Activated T-cell treated with anti-CD3 and anti-CD28 coated beads, Interleukin-2, amount 50 U/mL, for 4 hours (primary cell): ENCODE results near the gene MACROD2. TPM values are rescaled to one million over a fixed set of nuclear protein-coding genes. Genes with fewer than 3 reads are reported as not detected.
"Not testable (repeated sequence)": the region's sequence is repeated elsewhere in the genome, so short reads cannot be mapped to it uniquely, and the experiment has no call there.

ENCODE experiments used
- ATAC-seq, 2 donors: fragments of 200-7000 bp; cut with Tn5 transposase; one replicate each; pipeline ENCODE4 v1.10.0; 2021
- DNase-seq: peaks from one replicate; pipeline ENCODE4 v3.0.0-alpha.2; 2020
- H3K27me3 Mint-ChIP-seq: one replicate; pipeline ENCODE4 v1.8.0; 2021; ENCODE audit warnings: low read depth, mixed read lengths
- H3K36me3 Mint-ChIP-seq: one replicate; pipeline ENCODE4 v1.8.0; 2022; ENCODE audit warnings: mixed read lengths; ENCODE audit not compliant: insufficient read depth
- H3K4me1 Mint-ChIP-seq: one replicate; pipeline ENCODE4 v1.8.0; 2021; ENCODE audit warnings: low read depth, mixed read lengths
- H3K4me3 Mint-ChIP-seq: one replicate; pipeline ENCODE4 v1.8.0; 2021; ENCODE audit warnings: mild to moderate bottlenecking, moderate library complexity, mixed read lengths
- H3K9me3 Mint-ChIP-seq: one replicate; pipeline ENCODE4 v1.8.0; 2021; ENCODE audit warnings: mixed read lengths
- total RNA-seq, 3 donors: library from RNA; stranded (reverse); gene quantifications; one replicate each; pipeline ENCODE4 v1.2.1, GENCODE V29; 2021

MACROD2 gene
- total RNA-seq, 3 donors from 2014 or later = 0.10 TPM; not detected in 2

DNA sequence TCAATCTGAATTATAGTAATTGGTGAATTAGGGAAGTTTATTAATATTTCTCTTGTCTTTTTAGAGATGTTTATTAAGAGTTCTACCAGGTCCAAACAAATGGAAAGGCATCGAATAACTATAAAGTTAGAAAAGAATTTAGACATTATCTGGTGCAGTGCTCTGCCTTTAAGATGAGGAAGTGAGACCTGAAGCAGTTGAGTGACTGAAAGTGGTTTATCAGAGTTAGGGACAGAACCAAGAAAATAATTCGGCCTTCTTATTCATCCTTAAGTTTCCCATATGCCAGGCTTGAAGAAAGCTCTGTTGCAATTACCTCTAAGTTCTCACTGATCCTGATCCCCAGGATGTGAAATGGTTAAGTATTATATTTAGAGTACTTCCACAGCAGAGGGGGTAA lies 436.3 kb downstream of the MACROD2 start:
- Mint-ChIP-seq H3K4me1 (no peaks in the 10 kb centered on the region), H3K9me3 (peaks cover 22% of the 10 kb centered on the region), H3K27me3 (no peaks in the 10 kb centered on the region), H3K36me3 (no peaks in the 10 kb centered on the region), H3K4me3 (no peak overlapping the region)
- DNase-seq (no peak), ATAC-seq (no peak)

DNA sequence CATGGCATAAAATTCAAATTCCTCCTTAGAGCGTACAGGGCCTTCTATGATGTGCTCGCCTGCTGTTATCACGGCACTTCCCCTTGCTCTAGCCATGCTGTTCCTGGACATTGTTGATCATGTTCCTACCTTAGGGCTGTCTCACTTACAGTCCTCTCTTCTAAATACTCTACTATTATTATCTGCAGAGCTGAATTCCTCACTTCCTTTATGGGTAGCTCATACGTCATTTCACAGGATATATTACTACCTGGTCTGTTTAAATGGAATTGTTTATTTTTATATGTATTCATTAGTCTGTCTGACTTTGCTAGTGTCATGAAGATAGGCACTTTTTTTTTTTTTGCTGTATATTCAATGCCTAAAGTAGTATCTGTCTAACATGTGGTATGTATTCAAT lies 436.8 kb downstream of the MACROD2 start:
- ATAC-seq (no peak), DNase-seq (no peak)
- H3K4me1 Mint-ChIP-seq = no peaks in the 10 kb centered on the region
- H3K9me3 Mint-ChIP-seq = peaks cover 23% of the 10 kb centered on the region
- H3K36me3 Mint-ChIP-seq = no peaks in the 10 kb centered on the region
- H3K4me3 Mint-ChIP-seq = no peak overlapping the region
- no peaks in the 10 kb centered on the region for H3K27me3 Mint-ChIP-seq

DNA sequence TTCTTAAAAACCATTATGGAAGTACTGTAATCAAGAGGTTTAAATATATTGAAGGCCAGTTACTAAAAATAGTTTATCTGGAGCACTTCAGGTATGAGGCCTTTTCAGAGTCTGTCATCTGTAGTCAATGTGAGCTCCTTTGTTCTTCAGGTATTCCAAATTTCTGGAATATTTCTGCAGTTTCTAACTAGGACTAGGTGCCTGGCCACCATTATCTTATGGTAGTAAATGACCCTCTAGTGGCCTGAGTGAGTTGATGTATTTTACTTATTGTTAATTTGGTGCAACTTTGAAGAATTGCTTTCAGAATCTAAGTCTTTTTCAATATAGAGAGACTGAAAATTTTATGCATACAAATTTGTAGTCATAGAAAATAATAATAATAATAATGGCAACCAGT lies 437.3 kb downstream of the MACROD2 start:
- H3K27me3 Mint-ChIP-seq = no peaks in the 10 kb centered on the region
- peaks cover 22% of the 10 kb centered on the region for H3K9me3 Mint-ChIP-seq
- H3K4me1 Mint-ChIP-seq = no peaks in the 10 kb centered on the region
- H3K4me3 Mint-ChIP-seq = no peak overlapping the region
- DNase-seq (no peak), ATAC-seq (no peak)
- no peaks in the 10 kb centered on the region for H3K36me3 Mint-ChIP-seq

DNA sequence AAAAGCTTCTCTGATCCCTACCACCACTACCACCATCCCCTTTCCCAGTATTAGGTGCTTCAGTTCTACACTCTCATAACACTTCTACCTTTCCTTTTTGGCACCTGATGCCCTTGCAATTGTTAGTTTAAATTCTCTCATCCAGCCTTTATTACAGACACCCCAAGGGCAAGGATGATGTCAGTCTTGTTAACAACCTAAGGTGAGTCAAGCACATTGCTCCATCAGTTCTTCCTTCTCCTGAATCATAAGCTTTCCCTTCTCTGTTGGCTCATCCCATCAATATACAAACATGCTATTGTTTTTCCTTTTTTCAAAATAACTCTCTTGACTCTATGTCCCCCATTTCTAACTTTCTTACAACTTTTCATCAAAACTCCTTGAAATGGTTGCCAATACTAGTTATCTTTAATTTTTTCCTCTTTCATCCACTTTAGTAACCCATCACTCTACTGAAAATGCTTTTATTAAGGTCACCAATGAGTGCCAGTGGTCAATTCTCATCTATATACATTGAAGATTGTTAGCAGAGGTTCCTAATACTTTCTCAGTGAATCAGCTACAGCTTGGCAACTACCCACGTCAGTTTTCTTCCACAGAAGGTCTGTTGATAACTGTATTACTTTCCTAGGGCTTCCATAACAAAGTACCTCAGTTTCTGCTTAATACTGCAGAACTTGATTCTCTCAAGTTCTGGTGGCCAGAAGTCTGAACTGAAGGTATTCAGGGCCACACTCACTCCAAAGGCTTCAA lies 439.2 kb downstream of the MACROD2 start:
- Mint-ChIP-seq H3K36me3 (no peaks in the 10 kb centered on the region), H3K9me3 (peaks cover 33% of the 10 kb centered on the region), H3K4me3 (no peak overlapping the region), H3K4me1 (no peaks in the 10 kb centered on the region), H3K27me3 (no peaks in the 10 kb centered on the region)
- DNase-seq (no peak), ATAC-seq (no peak)

DNA sequence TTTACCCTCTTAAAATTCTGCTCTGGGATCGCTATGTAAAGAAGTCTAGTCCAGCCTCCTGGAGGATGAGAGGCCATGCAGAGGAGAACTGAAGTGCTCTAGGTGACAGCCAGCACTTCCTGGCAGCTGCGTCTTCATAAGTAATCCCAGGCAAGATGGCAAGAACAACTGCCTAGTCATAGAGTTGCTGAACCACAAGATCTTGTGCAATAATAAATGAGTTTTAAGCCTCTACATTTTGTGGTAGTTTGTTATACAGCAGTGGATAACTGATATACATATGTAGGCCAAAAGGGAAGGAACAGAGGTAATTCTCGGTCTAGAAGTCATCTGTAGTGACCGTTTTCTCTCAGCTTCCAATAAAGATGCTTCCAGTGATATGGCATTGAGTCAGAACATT lies 445.9 kb downstream of the MACROD2 start:
- peaks cover 26% of the 10 kb centered on the region for H3K9me3 Mint-ChIP-seq
- no peak for DNase-seq
- H3K36me3 Mint-ChIP-seq = no peaks in the 10 kb centered on the region
- no peak overlapping the region for H3K4me3 Mint-ChIP-seq
- H3K27me3 Mint-ChIP-seq = no peaks in the 10 kb centered on the region
- no peaks in the 10 kb centered on the region for H3K4me1 Mint-ChIP-seq
- no peak for ATAC-seq

DNA sequence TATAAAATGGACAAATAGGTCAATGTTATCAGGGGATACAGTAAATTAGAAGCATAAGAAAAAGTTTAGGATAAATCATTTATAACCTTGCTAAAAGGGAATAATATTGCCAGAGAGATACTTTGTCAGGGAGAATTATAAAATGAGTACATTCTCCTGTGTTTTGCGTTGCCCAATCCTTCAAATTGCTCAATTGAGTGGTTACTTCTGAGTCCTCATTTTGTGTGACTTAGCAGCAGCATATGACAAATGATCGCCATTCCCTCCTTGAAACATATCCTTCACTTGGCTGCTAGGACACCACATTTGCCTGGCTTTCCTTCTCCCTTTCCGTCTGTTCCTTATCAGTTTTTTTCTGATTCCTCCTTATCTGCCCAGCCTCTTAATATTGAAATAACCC lies 448.8 kb downstream of the MACROD2 start:
- ATAC-seq = no peak
- Mint-ChIP-seq H3K36me3 (no peaks in the 10 kb centered on the region), H3K27me3 (no peaks in the 10 kb centered on the region), H3K4me1 (no peaks in the 10 kb centered on the region), H3K4me3 (no peak overlapping the region), H3K9me3 (peaks cover 14% of the 10 kb centered on the region)
- no peak for DNase-seq

DNA sequence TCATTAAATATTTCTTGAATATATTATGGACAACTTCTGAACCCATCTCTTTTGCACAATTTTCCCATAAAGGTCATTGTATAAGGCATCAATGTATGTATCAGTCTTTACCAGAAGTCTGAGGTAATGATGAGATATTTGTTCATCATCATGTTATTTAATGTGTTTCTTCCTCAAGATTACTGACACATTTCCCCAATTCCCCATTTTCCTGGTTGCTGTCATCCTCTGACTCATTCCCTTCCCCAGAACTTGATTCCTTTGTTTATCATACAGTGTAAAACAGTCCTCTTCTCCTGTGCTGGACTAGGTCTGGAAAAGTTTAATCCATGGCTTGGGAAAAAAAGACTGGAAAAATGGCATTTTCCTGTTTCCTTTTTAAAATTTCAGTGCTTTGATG lies 450.0 kb downstream of the MACROD2 start:
- no peak for ATAC-seq
- no peak overlapping the region for H3K4me3 Mint-ChIP-seq
- H3K27me3 Mint-ChIP-seq = no peaks in the 10 kb centered on the region
- H3K9me3 Mint-ChIP-seq = peaks cover 12% of the 10 kb centered on the region
- DNase-seq = no peak
- no peaks in the 10 kb centered on the region for H3K4me1 Mint-ChIP-seq
- H3K36me3 Mint-ChIP-seq = no peaks in the 10 kb centered on the region

DNA sequence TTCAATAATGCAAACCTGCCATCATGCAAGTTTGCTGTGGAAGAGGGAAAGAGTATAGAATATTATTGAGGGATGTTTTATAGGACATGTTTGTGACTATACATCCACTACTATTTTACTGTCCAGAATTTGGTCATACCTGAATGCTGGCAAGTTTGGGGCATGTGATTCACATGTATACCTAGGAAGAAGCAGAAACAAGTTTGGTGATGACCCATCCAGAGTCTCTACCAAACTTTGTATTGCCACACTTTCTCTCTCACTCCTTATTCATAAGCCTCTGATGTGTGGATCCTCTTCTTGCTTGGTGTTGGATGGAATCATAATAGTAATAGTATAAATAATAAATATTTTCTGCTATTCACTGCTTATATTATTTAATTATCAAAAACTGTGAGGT lies 450.6 kb downstream of the MACROD2 start:
- H3K4me3 Mint-ChIP-seq = no peak overlapping the region
- ATAC-seq = no peak

DNA sequence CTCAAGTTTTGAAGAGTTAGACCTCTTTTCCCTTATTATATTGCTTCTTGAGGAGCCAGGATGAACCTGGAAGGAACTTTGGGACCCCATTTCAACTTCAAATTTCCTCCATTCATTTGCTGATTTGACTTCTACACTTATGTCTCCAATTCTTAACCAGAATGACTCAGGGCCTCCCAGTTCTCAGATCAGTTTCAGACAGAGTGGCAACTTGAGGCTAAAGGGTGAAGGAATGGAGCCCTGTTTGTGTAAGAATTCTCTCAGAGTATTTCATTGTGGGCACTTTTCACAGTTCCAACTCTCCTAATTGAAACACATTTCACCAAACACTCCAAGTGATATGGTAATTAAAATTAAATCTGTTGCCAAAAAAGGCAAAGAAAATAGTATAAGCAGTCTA lies 451.1 kb downstream of the MACROD2 start:
- H3K27me3 Mint-ChIP-seq = no peaks in the 10 kb centered on the region
- DNase-seq = no peak
- H3K4me1 Mint-ChIP-seq = no peaks in the 10 kb centered on the region
- H3K4me3 Mint-ChIP-seq = no peak overlapping the region
- no peaks in the 10 kb centered on the region for H3K36me3 Mint-ChIP-seq
- H3K9me3 Mint-ChIP-seq = peaks cover 18% of the 10 kb centered on the region
- ATAC-seq = no peak

More for the DNA sequence above, 450.6 kb downstream of the MACROD2 start:
- no peaks in the 10 kb centered on the region for H3K27me3 Mint-ChIP-seq
- H3K4me1 Mint-ChIP-seq = no peaks in the 10 kb centered on the region
- H3K9me3 Mint-ChIP-seq = peaks cover 16% of the 10 kb centered on the region
- no peaks in the 10 kb centered on the region for H3K36me3 Mint-ChIP-seq
- DNase-seq = no peak

DNA sequence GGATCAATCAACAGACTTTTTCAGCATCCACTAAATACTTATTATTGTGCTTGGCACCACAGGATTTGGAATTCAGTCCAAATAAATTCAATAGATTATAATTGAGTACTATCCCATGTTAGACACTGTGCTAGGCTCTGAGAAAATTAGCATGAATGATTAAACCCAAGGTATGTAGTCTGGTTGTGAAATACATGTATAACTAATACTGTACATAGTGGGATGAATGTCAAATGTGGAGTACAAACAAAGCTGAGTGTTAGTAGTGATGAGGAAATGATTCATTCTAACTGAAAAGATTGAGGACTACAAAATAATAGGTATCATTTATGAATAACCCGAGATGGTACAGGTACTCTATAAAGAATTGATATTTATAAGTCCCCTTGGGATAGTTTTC lies 454.0 kb downstream of the MACROD2 start:
- no peaks in the 10 kb centered on the region for H3K4me1 Mint-ChIP-seq
- H3K27me3 Mint-ChIP-seq = no peaks in the 10 kb centered on the region
- H3K4me3 Mint-ChIP-seq = no peak overlapping the region
- ATAC-seq = no peak
- H3K36me3 Mint-ChIP-seq = no peaks in the 10 kb centered on the region
- peaks cover 21% of the 10 kb centered on the region for H3K9me3 Mint-ChIP-seq
- no peak for DNase-seq

DNA sequence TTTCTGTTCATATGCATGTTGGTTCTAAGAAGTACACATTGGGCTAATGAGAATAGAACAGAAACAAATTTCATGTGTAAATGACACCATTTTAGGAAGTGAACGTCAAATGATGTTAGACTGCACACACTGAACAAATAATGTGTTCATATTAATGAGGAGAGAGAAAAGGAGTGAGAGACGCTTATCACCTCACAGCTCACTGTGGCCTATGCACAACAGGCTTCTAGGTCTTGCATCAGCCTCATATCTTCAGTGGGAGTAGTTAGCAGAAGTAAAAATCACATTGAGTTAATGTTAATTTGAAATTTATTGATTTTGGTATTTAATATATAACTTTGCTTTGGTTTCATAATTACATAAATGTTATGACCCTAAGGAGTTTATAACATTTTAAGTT lies 454.9 kb downstream of the MACROD2 start:
- no peaks in the 10 kb centered on the region for H3K27me3 Mint-ChIP-seq
- H3K4me1 Mint-ChIP-seq = no peaks in the 10 kb centered on the region
- peaks cover 16% of the 10 kb centered on the region for H3K9me3 Mint-ChIP-seq
- no peak for ATAC-seq
- no peaks in the 10 kb centered on the region for H3K36me3 Mint-ChIP-seq
- no peak overlapping the region for H3K4me3 Mint-ChIP-seq
- no peak for DNase-seq

DNA sequence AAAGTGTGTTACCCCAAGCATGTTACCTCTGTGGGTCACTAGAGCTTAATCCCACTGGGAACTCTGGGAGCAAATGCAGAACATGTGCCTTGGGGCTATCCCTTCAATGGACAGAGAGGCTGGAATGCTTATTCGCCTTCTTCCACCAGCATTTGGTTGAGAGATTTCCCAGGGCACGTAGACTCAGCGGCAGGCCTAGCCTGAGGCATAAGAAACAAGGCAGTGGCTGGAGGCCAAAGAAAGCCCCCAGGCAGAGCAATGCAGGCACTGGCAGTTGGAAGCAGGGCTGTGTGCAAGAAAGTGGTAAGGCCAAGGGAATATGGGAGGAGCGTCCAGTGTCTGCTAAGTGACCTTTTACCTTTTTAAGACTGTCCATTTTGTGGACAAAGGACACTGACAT lies 456.1 kb downstream of the MACROD2 start:
- Mint-ChIP-seq H3K9me3 (peaks cover 13% of the 10 kb centered on the region), H3K4me3 (no peak overlapping the region), H3K4me1 (no peaks in the 10 kb centered on the region), H3K36me3 (no peaks in the 10 kb centered on the region), H3K27me3 (no peaks in the 10 kb centered on the region)
- ATAC-seq (no peak), DNase-seq (no peak)

DNA sequence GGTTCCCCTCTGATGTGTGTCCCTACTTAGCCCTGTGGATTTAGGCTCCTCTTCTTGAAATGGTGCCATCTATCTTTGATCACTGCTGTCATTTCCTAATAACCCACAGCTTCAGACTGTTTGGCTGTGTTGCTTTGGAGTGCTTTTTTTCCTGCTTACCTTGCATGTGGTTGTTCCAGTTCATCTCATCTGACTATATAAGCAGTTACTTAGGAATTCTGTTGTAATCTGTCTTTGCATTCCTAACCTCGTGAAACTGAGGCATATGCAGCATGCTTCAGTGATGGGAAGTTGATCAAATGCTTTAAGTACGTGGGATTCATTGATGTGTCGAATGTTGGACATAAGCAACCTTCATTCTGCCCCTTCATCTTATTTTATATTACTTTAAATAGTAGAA lies 457.9 kb downstream of the MACROD2 start:
- ATAC-seq = no peak

DNA sequence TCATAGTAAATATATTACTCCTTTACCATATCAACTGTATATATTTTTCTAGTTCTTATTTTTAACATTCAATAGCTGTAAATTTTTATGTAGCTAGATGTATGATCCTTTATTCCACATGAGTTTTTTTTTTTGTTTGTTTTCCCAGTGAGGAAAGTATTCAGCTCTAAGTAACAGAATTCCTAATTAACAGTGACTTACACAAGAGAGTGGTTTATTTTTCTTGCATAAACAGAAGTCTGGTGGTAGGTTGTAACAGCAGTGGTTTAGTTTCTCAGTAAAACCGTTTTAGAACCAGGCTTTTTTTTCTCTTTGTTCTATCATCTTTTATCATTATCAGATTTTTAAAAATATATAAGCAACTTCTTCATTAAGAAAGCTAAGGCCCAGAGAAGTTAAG lies 459.0 kb downstream of the MACROD2 start:
- no peaks in the 10 kb centered on the region for H3K36me3 Mint-ChIP-seq
- H3K4me1 Mint-ChIP-seq = no peaks in the 10 kb centered on the region

More for the DNA sequence above, 457.9 kb downstream of the MACROD2 start:
- Mint-ChIP-seq H3K9me3 (peaks cover 13% of the 10 kb centered on the region), H3K27me3 (no peaks in the 10 kb centered on the region), H3K4me3 (no peak overlapping the region), H3K36me3 (no peaks in the 10 kb centered on the region), H3K4me1 (no peaks in the 10 kb centered on the region)
- no peak for DNase-seq

DNA sequence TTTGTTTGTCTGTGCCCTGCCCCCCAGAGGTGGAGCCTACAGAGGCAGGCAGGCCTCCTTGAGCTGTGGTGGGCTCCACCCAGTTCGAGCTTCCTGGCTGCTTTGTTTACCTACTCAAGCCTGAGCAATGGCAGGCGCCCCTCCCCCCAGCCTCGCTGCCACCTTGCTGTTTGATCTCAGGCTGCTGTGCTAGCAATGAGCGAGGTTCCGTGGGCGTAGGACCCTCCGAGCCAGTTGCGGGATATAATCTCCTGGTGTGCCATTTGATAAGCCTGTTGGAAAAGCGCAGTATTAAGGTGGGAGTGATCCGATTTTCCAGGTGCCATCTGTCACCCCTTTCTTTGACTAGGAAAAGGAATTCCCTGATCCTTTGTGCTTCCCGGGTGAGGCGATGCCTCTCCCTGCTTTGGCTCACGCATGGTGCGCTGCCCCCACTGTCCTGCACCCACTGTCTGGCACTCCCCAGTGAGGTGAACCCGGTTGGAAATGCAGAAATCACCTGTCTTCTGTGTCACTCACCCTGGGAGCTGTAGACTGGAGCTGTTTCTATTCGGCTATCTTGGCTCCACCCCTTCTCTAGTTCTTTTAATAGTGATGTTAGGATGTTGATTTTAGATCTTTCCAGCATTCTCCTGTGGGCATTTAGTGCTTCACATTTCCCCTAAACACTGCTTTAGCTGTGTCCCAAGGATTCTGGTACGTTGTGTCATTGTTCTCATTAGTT lies 471.9 kb downstream of the MACROD2 start:
- ATAC-seq, H3K4me1 Mint-ChIP-seq, H3K36me3 Mint-ChIP-seq, DNase-seq, H3K27me3 Mint-ChIP-seq, H3K4me3 Mint-ChIP-seq: not testable (repeated sequence)
- H3K9me3 Mint-ChIP-seq = peaks cover 18% of the 10 kb centered on the region

More for the DNA sequence above, 459.0 kb downstream of the MACROD2 start:
- peaks cover 13% of the 10 kb centered on the region for H3K9me3 Mint-ChIP-seq
- DNase-seq (no peak), ATAC-seq (no peak)
- H3K4me3 Mint-ChIP-seq = no peak overlapping the region
- H3K27me3 Mint-ChIP-seq = no peaks in the 10 kb centered on the region
